ENCODE measurements around the gene LYZL1. TPM values are rescaled to one million over a fixed set of nuclear protein-coding genes. Genes with fewer than 3 reads are reported as not detected.
"Not testable (repeated sequence)": the region's sequence is repeated elsewhere in the genome, so short reads cannot be mapped to it uniquely, and the experiment has no call there.

LYZL1 gene
- total RNA-seq, 1 experiment from 2014 or later, result not detected

DNA sequence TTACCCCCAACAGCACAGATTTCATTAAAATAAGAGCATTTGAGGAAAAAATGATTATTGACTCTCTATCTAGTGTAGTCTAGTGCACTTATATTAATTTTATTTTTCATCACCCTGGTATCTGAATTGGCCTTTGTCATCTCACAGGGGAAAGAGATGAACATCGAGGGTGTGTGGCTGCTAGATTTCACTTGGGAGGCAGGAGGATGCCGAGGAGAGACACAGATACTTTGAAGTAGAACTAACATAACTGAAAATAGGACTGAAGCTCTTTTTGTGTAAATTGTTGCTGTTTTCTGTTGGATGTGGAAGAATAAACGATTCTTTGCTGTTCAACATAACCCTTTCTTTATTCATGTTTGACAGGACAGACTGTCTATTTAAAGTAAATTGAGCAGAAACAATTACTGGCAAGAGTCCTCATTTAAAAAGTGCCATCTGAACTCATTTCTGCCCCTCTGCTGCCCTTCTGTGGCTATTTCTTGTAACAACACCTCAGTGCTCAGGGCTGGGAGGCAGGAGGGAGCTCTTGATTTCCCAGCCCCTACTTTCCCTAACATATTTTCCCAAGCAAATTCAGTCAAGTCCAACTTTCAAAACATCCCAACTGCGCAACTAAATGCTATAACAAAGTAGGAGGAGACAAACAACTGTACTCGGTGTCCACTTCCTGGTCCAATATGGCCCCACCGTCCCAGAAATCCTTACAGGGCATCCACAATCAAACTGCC, 15.6 kb downstream of the LYZL1 start:
- H3K27me3 Mint-ChIP-seq (ENCODE audit: insufficient read depth, unreplicated experiment), result peaks cover 12% of the 10 kb centered on the region
- no peaks in the 10 kb centered on the region for H3K4me1 Mint-ChIP-seq (ENCODE audit: insufficient read depth, unreplicated experiment)
- TF ChIP-seq, protein P1, sequence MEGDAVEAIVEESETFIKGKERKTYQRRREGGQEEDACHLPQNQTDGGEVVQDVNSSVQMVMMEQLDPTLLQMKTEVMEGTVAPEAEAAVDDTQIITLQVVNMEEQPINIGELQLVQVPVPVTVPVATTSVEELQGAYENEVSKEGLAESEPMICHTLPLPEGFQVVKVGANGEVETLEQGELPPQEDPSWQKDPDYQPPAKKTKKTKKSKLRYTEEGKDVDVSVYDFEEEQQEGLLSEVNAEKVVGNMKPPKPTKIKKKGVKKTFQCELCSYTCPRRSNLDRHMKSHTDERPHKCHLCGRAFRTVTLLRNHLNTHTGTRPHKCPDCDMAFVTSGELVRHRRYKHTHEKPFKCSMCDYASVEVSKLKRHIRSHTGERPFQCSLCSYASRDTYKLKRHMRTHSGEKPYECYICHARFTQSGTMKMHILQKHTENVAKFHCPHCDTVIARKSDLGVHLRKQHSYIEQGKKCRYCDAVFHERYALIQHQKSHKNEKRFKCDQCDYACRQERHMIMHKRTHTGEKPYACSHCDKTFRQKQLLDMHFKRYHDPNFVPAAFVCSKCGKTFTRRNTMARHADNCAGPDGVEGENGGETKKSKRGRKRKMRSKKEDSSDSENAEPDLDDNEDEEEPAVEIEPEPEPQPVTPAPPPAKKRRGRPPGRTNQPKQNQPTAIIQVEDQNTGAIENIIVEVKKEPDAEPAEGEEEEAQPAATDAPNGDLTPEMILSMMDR (IDR thresholded peaks at IDR 0.05; ENCODE audit: unreplicated experiment), result peak; percentile 83
- intact Hi-C loops (cut with micrococcal nuclease), result loop anchor here (1.0 to 2.0 kb wide), 6 partner anchors 64 to 676 kb away; partner anchors contain the start of gene BAMBI
- CTCF ChIA-PET, result interaction anchor here (0.6 to 3.7 kb wide), 24 partner anchors 10 to 1902 kb away, joined by 3 to 19 read pairs (median 4); no protein-coding TSS in a partner anchor
- H3K9me3 Mint-ChIP-seq (ENCODE audit: unreplicated experiment), result peaks cover 15% of the 10 kb centered on the region
- no peak overlapping the region for H3K27ac Mint-ChIP-seq (ENCODE audit: low read depth, unreplicated experiment)
- no peaks in the 10 kb centered on the region for H3K36me3 Mint-ChIP-seq (ENCODE audit: insufficient read depth, unreplicated experiment)
- DNase-seq (ENCODE audit: unreplicated experiment), result peak; percentile 78
- POLR2A ChIA-PET, result interaction anchor here (0.6 to 0.9 kb wide), 3 partner anchors 444 to 641 kb away, joined by 3 to 4 read pairs (median 3); no protein-coding TSS in a partner anchor
- no peak overlapping the region for H3K4me3 Mint-ChIP-seq (ENCODE audit: unreplicated experiment)
- no TSS peak for BruUV-seq (replicated peaks)

DNA sequence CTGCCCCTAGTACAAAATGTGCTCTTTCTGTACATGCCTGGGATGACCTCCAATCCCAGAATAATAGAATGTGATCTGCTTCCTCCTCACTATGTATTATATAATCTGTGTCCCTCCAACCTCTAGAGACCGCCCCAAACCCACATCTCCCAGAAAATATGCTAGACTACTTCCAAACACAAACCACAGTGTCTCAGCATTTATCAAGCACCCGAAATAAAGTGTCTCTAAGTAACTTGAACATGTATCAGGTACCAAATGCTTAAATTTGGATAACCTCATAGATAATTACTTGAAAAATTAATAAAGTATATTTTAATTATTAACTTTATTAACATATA, 16.1 kb downstream of the LYZL1 start:
- CTCF ChIA-PET, result interaction anchor here (0.6 to 3.7 kb wide), 22 partner anchors 11 to 678 kb away, joined by 3 to 19 read pairs (median 5); no protein-coding TSS in a partner anchor
- no peaks in the 10 kb centered on the region for H3K4me1 Mint-ChIP-seq (ENCODE audit: insufficient read depth, unreplicated experiment)
- TF ChIP-seq, protein P1 (IDR thresholded peaks at IDR 0.05; ENCODE audit: unreplicated experiment), result no peak
- peaks cover 15% of the 10 kb centered on the region for H3K27me3 Mint-ChIP-seq (ENCODE audit: insufficient read depth, unreplicated experiment)
- no peak overlapping the region for H3K27ac Mint-ChIP-seq (ENCODE audit: low read depth, unreplicated experiment)
- no peak overlapping the region for H3K4me3 Mint-ChIP-seq (ENCODE audit: unreplicated experiment)
- POLR2A ChIA-PET, result interaction anchor here (0.7 kb wide), 1 partner anchor 613 kb away, joined by 3 read pairs; no protein-coding TSS in a partner anchor
- H3K9me3 Mint-ChIP-seq (ENCODE audit: unreplicated experiment), result peaks cover 14% of the 10 kb centered on the region
- DNase-seq (ENCODE audit: unreplicated experiment), result no peak
- intact Hi-C loops (cut with micrococcal nuclease), result loop anchor here (1.0 to 2.0 kb wide), 6 partner anchors 65 to 677 kb away; partner anchors contain the start of gene BAMBI
- H3K36me3 Mint-ChIP-seq (ENCODE audit: insufficient read depth, unreplicated experiment), result no peaks in the 10 kb centered on the region
- BruUV-seq (replicated peaks), result no TSS peak

DNA sequence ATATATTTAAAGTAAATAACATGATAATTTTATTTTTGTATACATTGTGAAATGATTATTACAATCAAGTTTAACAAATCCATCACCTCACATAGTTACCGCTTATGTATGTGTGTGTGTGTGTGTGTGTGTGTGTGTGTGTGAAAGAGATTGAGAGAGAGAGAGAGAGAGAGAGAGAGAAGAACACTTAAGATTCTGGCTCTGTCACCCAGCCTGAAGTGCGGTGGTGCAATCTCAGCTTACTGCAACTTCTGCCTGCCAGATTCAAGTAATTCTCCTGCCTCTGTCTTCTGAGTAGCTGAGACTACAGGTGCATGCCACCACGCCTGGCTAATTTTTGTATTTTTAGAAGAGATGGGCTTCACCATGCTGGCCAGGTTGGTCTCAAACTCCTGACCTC, 17.8 kb downstream of the LYZL1 start:
- Mint-ChIP-seq H3K27ac (ENCODE audit: low read depth, unreplicated experiment) (no peak overlapping the region), H3K27me3 (ENCODE audit: insufficient read depth, unreplicated experiment) (peaks cover 24% of the 10 kb centered on the region), H3K36me3 (ENCODE audit: insufficient read depth, unreplicated experiment) (no peaks in the 10 kb centered on the region), H3K9me3 (ENCODE audit: unreplicated experiment) (peaks cover 6% of the 10 kb centered on the region), H3K4me3 (ENCODE audit: unreplicated experiment) (no peak overlapping the region), H3K4me1 (ENCODE audit: insufficient read depth, unreplicated experiment) (no peaks in the 10 kb centered on the region)
- POLR2A ChIA-PET, result no interaction called here
- DNase-seq (ENCODE audit: unreplicated experiment), result no peak
- no TSS peak for BruUV-seq (replicated peaks)
- intact Hi-C loops (cut with micrococcal nuclease), result no loop called here
- TF ChIP-seq, protein P1 (IDR thresholded peaks at IDR 0.05; ENCODE audit: unreplicated experiment), result no peak
- CTCF ChIA-PET, result interaction anchor here (0.6 to 1.6 kb wide), 4 partner anchors 176 to 680 kb away, joined by 3 to 7 read pairs (median 4); no protein-coding TSS in a partner anchor

DNA sequence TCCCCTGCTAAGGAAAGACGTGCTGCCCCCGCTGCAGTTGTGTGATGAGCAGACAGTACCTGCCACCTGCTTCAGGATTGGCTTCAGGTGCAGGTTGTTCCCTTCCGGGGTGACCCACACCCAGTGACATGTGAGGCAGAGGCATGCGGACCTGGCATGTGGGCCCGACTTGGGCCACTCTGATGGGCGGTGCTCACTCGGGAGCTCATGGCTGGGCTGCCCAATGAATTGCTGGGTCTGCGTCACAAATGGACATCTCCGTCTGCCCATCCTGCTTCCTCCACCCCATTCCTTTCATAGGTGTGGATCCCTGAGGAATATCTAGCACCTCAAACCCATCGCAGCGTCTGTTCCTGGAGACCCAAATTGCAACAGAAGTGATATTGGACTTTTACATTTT, 19.3 kb downstream of the LYZL1 start:
- CTCF ChIA-PET; POLR2A ChIA-PET; intact Hi-C loops (cut with micrococcal nuclease); BruUV-seq (replicated peaks); DNase-seq (ENCODE audit: unreplicated experiment); H3K27ac Mint-ChIP-seq (ENCODE audit: low read depth, unreplicated experiment); H3K36me3 Mint-ChIP-seq (ENCODE audit: insufficient read depth, unreplicated experiment); H3K9me3 Mint-ChIP-seq (ENCODE audit: unreplicated experiment); H3K4me1 Mint-ChIP-seq (ENCODE audit: insufficient read depth, unreplicated experiment); H3K4me3 Mint-ChIP-seq (ENCODE audit: unreplicated experiment): not testable (repeated sequence)
- H3K27me3 Mint-ChIP-seq (ENCODE audit: insufficient read depth, unreplicated experiment), result peaks cover 24% of the 10 kb centered on the region

Measured in MCF 10A (cell line).